Kidney tubule cell (primary cell): ENCODE data around the gene C11orf98.
"Not testable (repeated sequence)": the region's sequence is repeated elsewhere in the genome, so short reads cannot be mapped to it uniquely, and the experiment has no call there.

Experiments used
- DNase-seq: peaks from one replicate; pipeline ENCODE4 v3.0.0-alpha.2; 2018; ENCODE audit warnings: low spot score

Gene C11orf98

DNA sequence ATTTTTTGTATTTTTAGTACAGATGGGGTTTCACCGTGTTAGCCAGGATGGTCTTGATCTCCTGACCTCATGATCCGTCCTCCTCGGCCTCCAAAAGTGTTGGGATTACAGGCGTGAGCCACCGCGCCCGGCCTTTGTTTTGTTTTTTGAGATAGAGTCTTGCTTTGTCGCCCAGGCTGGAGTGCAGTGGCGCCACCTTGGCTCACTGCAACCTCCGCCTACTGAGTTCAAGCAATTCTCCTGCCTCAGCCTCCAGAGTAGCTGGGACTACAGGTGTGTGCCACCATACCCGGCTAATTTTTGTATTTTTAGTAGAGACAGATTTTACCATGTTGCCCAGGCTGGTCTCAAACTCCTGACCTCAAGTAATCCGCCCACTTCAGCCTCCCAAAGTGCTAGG lies 14.7 kb downstream of the C11orf98 start:
- DNase-seq = not testable (repeated sequence)

- no peak for DNase-seq
Measured at GRCh38 chr11:62649486-62649885, 15.5 kb downstream of the C11orf98 start.

- no peak for DNase-seq
Measured at GRCh38 chr11:62648967-62649364, 16.0 kb downstream of the C11orf98 start.

GRCh38 chr11:62648185-62648966 lies 16.6 kb downstream of the C11orf98 start:
- no peak for DNase-seq

GRCh38 chr11:62647609-62648005 lies 17.4 kb downstream of the C11orf98 start:
- no peak for DNase-seq

DNA sequence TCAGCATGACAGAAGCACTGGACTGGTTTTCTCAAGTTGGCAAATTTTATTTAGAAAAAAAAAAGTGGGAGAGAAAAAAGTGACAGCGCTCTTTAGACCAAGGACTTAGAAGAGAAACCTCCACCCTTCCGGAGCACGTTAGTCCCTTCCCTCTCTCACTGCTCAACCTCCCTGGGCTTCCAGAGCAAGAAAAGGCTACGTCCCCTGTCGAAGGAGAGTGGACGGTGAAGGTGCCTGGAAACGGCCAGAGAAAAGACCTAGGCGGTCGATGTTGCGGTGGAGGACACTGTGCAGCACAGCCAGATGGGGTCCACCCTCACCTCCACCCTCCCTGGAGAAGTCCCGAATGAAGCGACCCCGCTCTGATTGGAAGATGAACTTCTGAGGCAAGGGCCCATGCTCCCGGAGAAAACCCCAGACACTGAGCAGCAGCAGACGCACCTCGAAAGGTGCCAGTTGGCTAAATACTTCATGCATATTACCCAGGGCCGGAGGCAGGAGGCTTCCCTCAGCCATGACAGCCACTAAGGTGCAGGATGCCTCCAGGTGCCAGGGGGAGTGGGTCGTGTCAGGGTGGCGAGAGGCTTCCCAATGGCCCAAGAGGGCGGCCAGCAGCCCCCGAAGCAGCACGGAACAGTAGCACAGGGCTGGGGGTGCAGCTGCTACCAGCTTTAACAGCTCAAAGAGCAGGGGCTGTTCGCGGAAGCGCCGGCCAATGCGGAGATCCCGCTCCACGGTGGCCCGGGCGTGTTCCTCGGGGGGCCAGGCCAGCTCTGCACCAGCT lies 18.0 kb downstream of the C11orf98 start:
- DNase-seq = no peak

- DNase-seq = peak; percentile 97
Measured at GRCh38 chr11:62645946-62646824, 18.8 kb downstream of the C11orf98 start, which contains the start of gene GANAB. Gene GANAB, minus strand, starts transcription at chr11:62646613. Its CDS starts 14 bp downstream, at chr11:62646599.

DNA sequence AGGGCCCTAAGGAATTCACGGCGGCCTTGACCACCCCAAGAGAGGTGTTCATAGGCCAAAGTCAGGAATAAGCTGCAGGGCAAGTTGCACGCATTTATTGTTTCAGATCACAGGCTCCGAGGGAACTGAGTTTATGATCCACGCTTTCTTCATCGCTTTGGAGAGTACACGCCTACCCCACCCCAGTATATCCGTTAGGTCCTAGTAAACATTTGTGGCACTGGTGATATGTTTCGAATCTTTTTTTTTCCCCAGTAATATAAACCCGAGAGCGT lies 19.4 kb downstream of the C11orf98 start:
- DNase-seq = peak; percentile 7

- DNase-seq = no peak
Measured at GRCh38 chr11:62644220-62644619, 20.8 kb downstream of the C11orf98 start.

- no peak for DNase-seq
Measured at GRCh38 chr11:62632492-62632891, 32.5 kb downstream of the C11orf98 start.

DNA sequence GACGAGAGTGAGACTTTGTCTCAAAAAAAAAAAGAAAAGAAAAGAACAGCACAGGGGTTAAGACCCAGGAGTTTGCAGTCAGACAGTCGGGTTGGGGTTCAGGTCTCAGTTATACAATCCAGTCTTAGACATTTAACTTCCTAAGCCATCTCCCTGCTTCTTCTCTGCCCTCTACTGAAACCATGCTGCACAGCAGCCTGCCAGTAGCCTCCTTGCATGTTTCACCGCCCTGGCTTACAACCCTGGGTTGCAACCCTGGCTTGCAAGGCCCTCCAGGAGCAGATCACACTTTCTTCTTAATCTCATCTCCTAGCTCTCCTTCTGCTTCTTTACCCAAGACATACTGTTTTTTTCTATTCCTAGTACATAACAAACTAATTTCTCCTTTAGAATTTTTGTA lies 37.3 kb downstream of the C11orf98 start:
- DNase-seq = no peak

GRCh38 chr11:62622476-62623089 lies 42.4 kb downstream of the C11orf98 start:
- DNase-seq = no peak

DNA sequence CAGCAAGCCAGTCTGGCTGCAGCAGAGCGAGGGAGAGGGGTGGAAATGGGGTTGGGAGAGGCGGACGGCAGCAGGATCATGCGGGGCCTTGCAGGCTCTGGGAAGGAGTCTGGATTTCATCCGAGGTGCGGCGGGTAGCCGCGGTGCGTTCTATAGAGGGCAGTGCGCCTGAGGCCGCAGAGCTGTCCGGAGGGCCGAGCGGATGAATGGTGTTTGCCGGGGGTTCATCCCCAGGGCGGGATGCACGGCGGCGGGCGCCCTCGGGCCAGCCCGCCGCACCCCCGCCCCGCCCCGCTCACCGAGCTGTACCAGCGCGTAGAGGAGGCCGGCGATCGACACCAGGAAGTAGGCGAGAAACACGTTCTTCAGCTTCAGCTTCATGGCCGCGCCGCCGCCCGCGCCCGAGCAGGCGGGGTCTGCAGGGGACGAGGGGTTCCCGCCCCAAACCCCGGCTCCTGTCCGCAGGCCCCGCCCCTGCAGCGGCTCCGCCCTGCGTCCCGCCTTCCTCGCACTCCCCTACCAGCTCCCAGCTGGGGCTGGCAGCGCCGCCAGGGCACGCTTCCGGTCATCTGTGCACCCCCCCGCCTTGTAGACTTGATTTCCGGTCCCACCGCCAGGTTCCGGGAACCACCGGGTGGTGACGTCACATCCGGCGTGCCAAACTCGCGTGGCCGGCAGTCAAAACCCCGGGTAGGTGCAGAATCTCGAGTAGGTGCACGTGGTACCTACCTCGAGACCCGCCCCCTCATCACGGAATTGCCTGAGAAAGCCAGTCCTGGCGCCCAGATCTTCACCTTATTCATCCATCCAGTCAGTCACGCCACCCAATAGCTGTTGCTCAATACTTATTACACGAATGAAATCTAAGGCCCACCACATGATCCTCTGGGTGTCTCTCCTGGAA lies 43.2 kb downstream of the C11orf98 start, which contains the start of gene B3GAT3:
Gene B3GAT3, minus strand, starts transcription at position 420 of the 904 bp plus-strand sequence. Its CDS starts 39 bp downstream, at position 381.
- DNase-seq = peak; percentile 99

GRCh38 chr11:62621027-62621566 lies 43.9 kb downstream of the C11orf98 start:
- DNase-seq = no peak

- not testable (repeated sequence) for DNase-seq
Measured at GRCh38 chr11:62616957-62617356, 48.1 kb downstream of the C11orf98 start.

DNA sequence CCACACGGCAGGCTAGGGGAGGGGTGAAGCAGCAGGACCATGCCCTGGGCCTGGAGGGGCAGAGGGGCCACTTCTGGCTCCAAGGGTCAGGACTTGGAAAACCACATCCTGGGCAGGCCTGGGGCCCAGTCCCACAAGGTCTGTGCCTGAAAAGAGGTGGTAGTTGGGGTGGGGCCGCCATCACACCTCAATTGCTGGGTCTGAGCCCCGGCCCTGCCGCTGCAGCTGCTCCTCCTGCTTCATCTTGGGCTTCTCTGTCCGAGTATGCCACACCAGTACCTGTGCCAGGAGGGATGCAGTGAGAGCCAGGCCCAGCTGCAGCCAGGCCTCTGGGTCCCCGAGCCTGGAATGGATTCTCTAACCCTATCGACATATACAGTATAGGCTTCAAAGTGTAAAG lies 49.5 kb downstream of the C11orf98 start:
- DNase-seq = no peak

DNA sequence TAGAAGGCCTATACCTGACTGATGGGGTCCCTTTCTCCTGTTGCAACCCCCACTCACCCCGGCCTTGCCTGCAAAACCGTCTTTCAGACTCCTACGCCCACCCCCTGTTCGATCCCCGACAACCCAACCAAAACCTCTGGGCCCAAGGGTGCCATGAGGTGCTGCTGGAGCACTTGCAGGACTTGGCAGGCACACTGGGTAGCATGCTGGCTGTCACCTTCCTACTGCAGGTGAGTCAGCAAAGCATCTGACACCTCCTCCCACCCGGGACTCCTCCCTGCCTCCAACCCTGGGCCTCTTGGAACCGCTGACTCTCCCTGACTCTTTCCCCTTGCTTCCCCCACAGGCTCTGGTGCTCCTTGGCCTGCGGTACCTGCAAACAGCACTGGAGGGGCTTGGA lies 50.7 kb downstream of the C11orf98 start:
- DNase-seq = peak; percentile 78

GRCh38 chr11:62613291-62613778 lies 51.7 kb downstream of the C11orf98 start:
- DNase-seq = no peak
